HuH-7.5 (cell line): ENCODE measurements around the gene VAV2.

ENCODE experiments used
- DNase-seq: peaks from one replicate; pipeline ENCODE4 v3.0.0; 2011; ENCODE audit warnings: low spot score

VAV2 gene

DNA sequence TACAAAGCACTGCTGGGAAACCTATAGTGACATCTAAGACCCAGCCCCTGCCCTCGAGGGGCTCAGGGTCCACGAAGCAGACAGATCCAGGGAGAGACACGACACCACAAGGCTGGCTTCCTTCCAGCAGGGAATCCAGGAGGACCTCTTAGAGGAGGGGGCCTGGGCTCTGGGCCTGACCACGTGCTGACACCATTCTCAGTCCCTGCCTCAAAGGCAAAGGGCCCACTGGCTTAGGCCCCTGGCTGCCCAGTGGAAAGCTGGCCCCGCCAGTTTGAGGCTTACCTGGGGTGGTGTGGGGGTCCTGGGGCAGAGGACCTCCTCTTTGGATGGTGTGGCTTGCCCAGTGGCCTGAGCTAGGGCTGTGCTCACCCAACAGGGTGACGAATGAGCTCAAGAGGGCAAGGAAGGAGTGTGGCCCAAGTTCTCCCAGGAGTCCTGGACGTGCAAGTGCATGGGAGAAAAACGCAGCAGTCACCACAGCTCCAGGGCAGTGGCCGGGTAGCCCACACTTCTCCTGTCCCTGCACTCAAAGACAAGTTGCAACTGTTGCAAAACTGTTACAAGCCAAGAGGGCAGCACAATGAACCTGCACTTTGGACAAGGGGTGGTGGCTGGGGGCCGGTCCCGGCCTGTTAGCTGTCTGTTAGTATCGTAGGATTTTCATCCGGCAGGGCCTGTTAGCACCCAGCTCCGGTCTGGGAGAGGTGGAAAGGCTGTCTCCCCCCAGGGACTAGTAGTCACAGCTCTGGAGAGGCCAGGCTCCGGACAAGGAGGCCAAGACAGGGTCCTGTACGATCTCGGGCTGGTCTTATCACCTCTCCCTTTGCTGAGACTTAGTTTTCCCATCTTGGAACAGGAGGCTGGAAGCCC, 252.5 kb downstream of the VAV2 start:
- peak; percentile 83 for DNase-seq

GRCh38 chr9:133738640-133739225, 253.4 kb downstream of the VAV2 start:
- no peak for DNase-seq

DNA sequence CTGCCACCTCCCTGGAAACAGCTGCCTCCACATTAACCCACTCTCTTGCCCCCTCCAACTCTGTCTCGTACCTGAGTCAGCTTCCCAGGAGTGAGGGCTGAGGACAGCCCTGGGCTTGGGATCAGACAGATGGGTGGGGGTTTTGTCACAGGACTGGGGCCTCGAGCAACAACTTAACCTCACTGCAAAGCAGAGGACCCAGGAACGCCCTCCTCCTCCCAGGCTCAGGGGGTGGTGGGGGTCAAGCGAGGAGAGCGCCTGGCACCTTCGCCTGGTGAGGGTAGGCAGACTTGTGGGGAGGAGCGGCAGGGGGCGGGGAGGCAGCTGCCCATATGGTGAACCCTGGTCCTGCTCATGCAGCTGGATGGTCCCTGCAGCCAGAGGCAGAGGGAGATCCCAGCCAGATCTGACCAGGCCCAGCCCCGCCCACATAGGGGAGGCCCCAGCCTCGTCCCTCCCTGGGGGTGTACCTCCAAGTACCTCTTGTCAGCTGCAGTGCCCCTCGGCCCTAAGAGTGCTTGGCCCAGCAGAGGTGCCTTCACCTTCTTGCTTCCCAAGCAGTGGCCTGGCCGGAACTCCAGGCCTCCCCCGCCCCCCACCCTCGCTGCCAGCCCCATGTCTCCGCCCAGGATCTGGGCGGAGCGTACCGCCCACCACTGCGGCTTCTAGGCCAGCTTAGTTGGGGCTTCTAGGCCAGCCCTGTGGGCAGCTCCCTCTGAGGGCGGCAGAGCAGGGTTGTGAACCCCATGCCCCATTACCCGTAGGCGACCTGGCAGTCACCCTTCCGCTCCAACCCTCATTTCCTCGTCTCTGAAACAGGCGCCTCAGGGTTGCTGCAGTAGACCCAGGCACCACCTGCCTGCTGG, 254.1 kb downstream of the VAV2 start, which contains the start of gene SARDH:
Gene SARDH (minus strand): TSS at position 579 of the 866 bp plus-strand sequence. CDS start 4,179 bp downstream, outside the sequence.
- DNase-seq, result peak; percentile 96

GRCh38 chr9:133737071-133737773, 254.9 kb downstream of the VAV2 start:
- no peak for DNase-seq

DNA sequence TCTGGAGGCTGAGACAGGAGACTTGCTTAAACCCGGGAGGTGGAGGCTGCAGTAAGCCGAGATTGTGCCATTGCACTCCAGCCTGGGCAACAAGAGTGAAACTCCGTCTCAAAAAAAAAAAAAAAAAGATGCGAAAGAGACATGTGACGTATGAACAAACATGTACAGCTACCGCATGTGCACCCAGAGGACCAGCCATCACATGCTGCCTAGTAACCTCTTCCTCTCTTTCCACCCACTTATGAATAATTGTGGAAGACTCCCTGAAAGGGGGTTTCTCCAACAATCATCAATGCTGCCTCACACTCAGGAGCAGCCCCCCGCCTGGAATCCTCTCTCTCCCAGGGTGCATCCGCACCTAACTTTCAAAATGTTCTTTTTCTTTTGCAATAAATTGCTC, 256.2 kb downstream of the VAV2 start:
- no peak for DNase-seq

DNA sequence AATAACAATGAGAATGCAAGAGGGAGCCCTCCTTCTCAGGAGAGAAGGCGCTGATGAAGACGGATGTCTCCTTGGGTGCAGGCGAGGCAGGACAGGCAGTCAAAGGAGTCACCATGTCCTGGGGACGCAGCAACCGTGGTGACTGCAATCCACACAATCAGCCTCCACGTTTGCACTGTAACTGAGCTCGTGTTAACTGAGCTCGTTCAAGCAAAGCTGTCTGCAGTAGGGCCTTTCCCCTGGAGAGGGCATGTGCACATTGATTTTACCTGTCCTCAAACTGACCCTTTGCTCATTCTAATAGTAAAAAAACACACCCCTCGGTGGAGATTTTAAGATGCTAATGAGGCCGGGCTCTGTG, 256.7 kb downstream of the VAV2 start:
- DNase-seq, result peak; percentile 67

GRCh38 chr9:133734590-133735414, 257.3 kb downstream of the VAV2 start:
- DNase-seq, result no peak

- no peak for DNase-seq
These were observed 258.2 kb downstream of the VAV2 start for GRCh38 chr9:133733796-133734533.

DNA sequence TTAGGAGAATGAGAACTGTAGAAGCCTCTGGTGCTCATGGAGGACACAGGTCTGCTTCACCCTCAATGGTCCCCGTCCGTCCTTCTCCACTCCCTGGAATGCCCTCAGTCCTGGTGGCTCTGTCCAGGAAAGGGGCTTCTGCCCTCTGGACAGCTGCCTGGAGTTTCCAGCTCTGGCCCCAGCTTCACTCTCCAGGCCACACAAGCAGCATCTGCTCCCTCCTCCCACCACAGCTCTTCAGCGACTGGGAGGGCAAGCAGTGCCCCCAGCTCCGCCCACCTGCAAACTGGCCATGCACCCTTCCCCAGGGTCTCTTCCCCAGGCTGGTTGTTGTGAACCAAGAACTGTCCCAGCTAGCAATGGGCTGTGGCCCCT, 258.7 kb downstream of the VAV2 start:
- DNase-seq, result no peak

DNA sequence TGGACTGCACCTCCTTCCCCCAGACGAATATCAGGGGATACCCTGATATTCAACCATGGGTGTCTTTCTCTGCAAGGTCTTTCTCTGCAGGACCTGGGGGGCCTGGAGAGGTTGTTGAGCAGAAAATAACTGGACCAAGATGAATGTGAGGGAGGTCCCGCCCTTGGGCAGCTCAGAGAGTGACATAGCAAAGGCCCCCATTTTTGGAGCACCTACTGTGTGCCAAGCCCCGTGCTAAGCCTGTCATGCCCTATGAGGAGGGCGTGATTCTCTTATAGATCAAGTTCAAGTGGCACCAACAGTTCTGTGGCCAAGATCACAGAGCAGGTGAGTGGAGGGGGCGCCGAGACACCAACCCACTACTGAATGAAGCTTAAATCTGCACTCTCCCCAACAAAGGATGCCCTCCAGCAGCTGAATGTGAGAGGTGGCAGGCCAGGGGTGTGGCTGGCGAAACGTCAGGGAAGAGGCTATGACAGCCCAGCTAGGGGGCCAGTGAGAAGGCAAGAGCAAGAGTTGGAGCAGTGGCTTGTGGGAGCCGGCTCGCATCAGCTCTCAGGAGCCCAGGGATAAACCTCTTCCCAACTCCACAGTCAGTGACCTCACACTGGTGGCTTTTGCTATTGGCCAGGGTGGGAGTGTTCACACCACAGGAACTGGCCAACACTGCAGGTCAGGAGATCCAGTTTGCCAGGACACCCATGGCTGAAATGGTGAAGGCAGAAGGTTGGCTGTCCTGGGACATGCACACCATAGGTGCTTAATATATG, 259.3 kb downstream of the VAV2 start:
- DNase-seq, result no peak

GRCh38 chr9:133731876-133732638, 260.1 kb downstream of the VAV2 start:
- DNase-seq, result peak; percentile 58

DNA sequence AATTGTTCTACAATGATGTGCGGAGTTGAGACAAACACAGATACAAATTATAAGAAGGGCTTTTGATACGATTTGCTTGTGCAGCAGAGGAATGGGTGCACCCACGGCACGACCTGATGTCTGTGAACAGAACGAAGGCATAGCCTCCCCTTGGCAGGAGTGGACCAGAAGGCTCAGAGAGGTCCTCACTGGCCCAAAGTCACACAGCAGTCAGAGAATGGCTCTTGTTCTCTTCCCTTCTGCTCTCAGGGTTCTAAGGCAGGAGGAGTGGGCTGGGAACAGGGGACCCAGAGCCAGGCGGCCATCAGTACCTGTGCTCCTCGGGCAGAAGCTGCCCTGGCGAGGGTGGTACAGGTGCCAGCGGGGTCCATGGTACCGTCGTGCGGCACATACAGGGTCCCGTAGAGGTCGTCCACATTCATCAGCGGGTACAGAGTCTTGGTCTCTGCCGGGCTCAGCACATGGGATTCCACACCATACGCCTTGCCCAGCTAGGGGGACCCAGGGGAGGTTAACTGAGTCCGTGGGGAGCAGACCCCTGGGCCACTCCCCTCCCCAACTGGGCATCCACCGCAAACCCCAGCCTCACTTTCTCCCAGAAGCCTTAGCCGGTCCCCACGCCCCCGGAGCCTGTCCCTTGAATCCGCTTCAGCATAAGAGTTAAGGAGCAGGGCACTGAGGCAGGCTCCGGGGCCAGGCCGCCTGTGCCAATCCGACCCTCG, 261.0 kb downstream of the VAV2 start:
- DNase-seq, result no peak

GRCh38 chr9:133729617-133730281, 262.4 kb downstream of the VAV2 start:
- DNase-seq, result no peak

DNA sequence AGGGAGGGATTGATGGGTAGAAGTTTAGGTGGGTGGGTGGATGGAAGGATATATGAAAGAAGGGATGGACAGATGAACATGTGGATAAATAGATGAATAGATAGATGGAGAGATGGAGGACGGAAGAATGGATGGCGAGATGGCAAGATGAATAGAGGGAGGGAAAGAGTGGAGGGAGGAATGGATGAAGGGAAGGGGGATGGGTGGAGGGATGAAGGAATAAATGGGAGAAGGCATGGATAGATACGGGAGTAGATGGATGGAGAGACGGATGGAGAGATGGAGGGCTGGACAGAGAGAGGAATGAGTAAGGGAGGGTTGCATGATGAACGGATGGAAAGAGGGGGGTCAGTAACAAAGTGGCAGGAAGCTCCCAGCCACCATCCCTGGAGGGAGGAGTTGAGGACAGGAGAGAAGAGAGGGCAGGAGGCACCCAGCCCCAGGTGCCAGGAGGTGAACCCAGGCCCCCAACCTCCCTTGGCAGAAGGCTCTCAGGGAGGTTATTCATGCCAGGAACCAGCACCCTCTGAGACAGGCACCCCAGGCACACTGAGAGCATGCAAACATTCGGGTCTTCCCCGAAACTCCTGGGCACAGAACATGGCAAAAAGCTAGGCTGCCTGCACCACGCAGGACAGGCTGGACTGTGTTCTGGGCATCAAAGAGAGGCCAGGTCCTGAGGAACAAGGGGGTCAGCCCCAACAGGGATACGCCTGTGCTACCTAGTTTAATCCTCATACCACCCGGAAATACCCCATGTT, 263.1 kb downstream of the VAV2 start:
- no peak for DNase-seq

DNA sequence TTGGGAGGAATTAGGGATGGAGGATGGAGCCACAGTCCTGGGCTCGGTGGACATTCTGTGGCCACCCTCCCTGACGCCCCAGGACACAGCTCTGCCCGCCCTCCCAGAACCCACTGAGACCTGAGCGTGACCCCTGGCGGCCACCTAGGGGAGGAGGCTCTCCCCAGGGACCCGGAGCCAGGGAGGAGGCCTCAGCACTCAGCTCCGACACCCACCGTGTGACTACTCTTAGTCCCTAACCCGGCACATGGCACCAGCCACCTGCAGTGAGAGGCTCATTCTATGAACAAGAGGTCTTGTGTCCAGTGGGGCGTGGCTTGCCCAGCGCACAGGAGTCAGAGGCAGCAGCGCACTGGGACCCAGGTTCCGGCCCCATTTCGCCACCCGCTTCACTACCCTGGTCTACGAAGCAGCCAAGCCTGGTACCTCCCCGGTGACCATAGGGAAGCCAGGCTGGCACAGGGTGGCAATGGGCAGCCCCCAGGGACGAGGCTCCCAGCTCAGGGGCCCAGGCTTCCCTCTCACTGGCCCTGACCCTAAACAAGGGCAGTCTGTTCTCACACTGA, 264.2 kb downstream of the VAV2 start:
- DNase-seq, result no peak

- DNase-seq, result no peak
These were observed 264.7 kb downstream of the VAV2 start for GRCh38 chr9:133727277-133727875.
